ENCODE measurements around the gene TENM3. TPM values are rescaled to one million over a fixed set of nuclear protein-coding genes. Genes with fewer than 3 reads are reported as not detected.

The TENM3 gene
- total and polyA plus RNA-seq, 2 donors (not counting 3 experiments of a cell fraction or from before 2014, with no cell fraction given), result 3.2 to 6.2 TPM

GRCh38 chr4:182238355-182238931 lies 4.8 kb upstream of the TENM3 start:
- no peak for FAIRE-seq
- dilution Hi-C loops (cut with MboI; ENCODE audit: extremely low pct_ligation_motif_present, low sequenced_read_pairs), result no loop called here
- Histone ChIP-seq H3K4me1 (ENCODE audit: control insufficient read depth, extremely low read depth, insufficient read depth, low read length) (no peaks in the 10 kb centered on the region), H3K27me3 (ENCODE audit: control insufficient read depth in 2 of 2, insufficient read depth in 2 of 2, low read length in 2 of 2) (no peaks in the 10 kb centered on the region), H2AFZ (ENCODE audit: low read depth, low read length) (no peak overlapping the region), H3K9me1 (replicated peaks; ENCODE audit: control insufficient read depth, extremely low read depth, insufficient read depth, low read length) (no peaks in the 10 kb centered on the region), H3K79me2 (ENCODE audit: control insufficient read depth, insufficient read depth, low read length) (no peaks in the 10 kb centered on the region), H3K9ac (replicated peaks; ENCODE audit: extremely low read depth, insufficient read depth, low read length) (no peak overlapping the region), H3K36me3 (ENCODE audit: control insufficient read depth in 2 of 2, extremely low read depth in 1 of 2, insufficient read depth in 2 of 2, low read length in 2 of 2) (no peaks in the 10 kb centered on the region), H3K4me3 (replicated peaks in 1 of 3; ENCODE audit: insufficient read depth in 1 of 3, low read depth in 1 of 3, low read length in 3 of 3) (no peak overlapping the region), H4K20me1 (replicated peaks; ENCODE audit: control insufficient read depth, extremely low read depth, insufficient read depth, low read length) (no peaks in the 10 kb centered on the region), H3K4me2 (ENCODE audit: insufficient read depth, low read length) (no peak overlapping the region), H3K27ac (ENCODE audit: insufficient read depth, low read depth, low read length) (no peak overlapping the region), H3K9me3 (replicated peaks; ENCODE audit: control insufficient read depth, insufficient read depth, low read length) (no peaks in the 10 kb centered on the region)
- CTCF ChIA-PET, result no interaction called here
- POLR2A ChIA-PET, result no interaction called here
- no peak for DNase-seq (ENCODE audit: low read depth, low spot score)
- no TSS peak for BruUV-seq (replicated peaks)
- TF ChIP-seq MYC (IDR thresholded peaks at IDR 0.05; ENCODE audit: low read depth, low read length) (no peak), POLR2AphosphoS5 (IDR thresholded peaks at IDR 0.05; ENCODE audit: insufficient read depth, low read depth, low read length) (no peak), POLR2A (IDR thresholded peaks at IDR 0.05; ENCODE audit: low read depth, low read length) (no peak), FOS (IDR thresholded peaks at IDR 0.05; ENCODE audit: borderline replicate concordance, insufficient read depth, low read length) (no peak), CTCF (IDR thresholded peaks at IDR 0.05; ENCODE audit: extremely low read depth in 1 of 2, insufficient read depth in 1 of 2, low read depth in 1 of 2, low read length in 2 of 2) (no peak), MAX (IDR thresholded peaks at IDR 0.05; ENCODE audit: insufficient read depth, insufficient read length) (no peak), JUN (IDR thresholded peaks at IDR 0.05; ENCODE audit: borderline replicate concordance, insufficient read depth, insufficient read length, low read depth) (no peak), EZH2 (IDR thresholded peaks at IDR 0.05; ENCODE audit: borderline replicate concordance, low read depth, low read length, severe bottlenecking) (no peak), GATA2 (IDR thresholded peaks at IDR 0.05; ENCODE audit: insufficient read depth, insufficient read length, low read depth, low read length) (no peak)
- intact Hi-C loops (cut with micrococcal nuclease), result no loop called here
